Measurements from ENCODE around the gene PDLIM1. TPM values are rescaled to one million over a fixed set of nuclear protein-coding genes. Genes with fewer than 3 reads are reported as not detected.
A peak's percentile ranks its signal among the peaks of the same experiment; 100 is the strongest.

Gene PDLIM1
- polyA plus RNA-seq, 1 of the 3 experiments (the other 2 are of a cell fraction) = 97.2 TPM

DNA sequence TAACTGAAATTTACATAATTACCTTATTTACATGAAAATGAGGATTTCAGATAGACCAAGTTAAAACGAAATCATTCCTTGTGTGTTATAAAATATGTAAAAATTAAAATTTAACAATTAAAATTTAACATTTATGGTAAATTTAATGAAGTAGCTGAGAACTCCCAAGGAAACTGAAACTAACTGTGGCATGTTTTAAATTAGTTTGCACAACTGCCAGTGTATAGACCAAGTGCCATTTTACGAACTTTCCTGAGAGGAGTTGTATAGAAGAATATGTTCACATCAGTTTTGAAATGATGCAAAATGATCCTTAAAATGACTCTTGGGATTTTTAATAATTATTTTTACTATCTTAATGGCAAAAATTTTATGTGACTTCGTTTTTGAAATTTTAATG lies 23.6 kb downstream of the PDLIM1 start:
- Histone ChIP-seq H3K9me3 (no peaks in the 10 kb centered on the region), H3K4me1 (ENCODE audit: control insufficient read depth in 1 of 2, insufficient read depth in 2 of 2, low read depth in 1 of 2, low read length in 1 of 2) (peaks cover 5 to 8% of the 10 kb centered on the region in 2 experiments; a peak in 2 of 4 replicates)
- CTCF ChIA-PET = interaction anchor here (1.2 kb wide), 1 partner anchor 96 kb away, joined by 3 read pairs; no protein-coding TSS in a partner anchor

DNA sequence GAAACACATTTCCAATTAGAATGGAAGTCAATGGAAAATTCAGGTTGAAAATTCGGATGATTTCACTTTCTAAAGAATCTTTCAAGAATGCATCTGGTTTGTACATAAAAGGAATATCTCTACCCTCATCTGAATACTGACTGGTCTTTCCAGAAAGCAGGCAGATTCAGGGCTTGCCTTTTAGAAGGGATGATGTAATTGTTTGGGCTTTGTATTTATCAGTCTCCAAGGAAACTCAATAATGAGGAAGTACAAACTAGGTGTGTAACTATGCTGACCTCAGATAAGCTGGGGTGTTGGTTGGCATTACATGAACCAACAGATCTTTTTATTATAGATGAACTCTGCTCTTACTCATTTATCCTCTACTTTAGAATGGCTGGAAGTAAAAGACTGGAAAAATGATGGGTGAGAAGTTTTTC lies 24.1 kb downstream of the PDLIM1 start:
- Histone ChIP-seq H3K4me3 (ENCODE audit: low read depth in 2 of 2, low read length in 1 of 2) (no peak overlapping the region), H3K27me3 (ENCODE audit: insufficient read depth) (no peaks in the 10 kb centered on the region), H3F3A (replicated peaks; ENCODE audit: insufficient read depth) (no peaks in the 10 kb centered on the region), H3K27ac (ENCODE audit: low read depth in 2 of 2, low read length in 1 of 2) (peak overlapping the region in 1 of 2 experiments; percentile 84; a peak in 2 of 4 replicates), H4K20me1 (ENCODE audit: insufficient read depth) (no peaks in the 10 kb centered on the region), H3K9ac (peak overlapping the region; percentile 55), H3K4me1 (ENCODE audit: control insufficient read depth in 1 of 2, insufficient read depth in 2 of 2, low read depth in 1 of 2, low read length in 1 of 2) (peaks cover 5 to 8% of the 10 kb centered on the region in 2 experiments; a peak in 2 of 4 replicates), H2AFZ (ENCODE audit: low read depth) (no peak overlapping the region), H3K9me3 (no peaks in the 10 kb centered on the region), H3K36me3 (replicated peaks in 1 of 2; ENCODE audit: control insufficient read depth in 1 of 2, insufficient read depth in 2 of 2, low read length in 1 of 2) (peaks cover 3 to 32% of the 10 kb centered on the region in 2 experiments), H3K9me2 (no peaks in the 10 kb centered on the region), H3K4me2 (0 out of 2 replicates have a peak overlapping the region, but pooled peaks have one; percentile 17), H3K79me2 (ENCODE audit: insufficient read depth) (peaks cover 16% of the 10 kb centered on the region; the same call in 1 of the 2 replicates)
- WGBS (ENCODE audit: low lambda C conversion rate) = 4% methylated on average over 1 of the region's 1 CpG
- ChIA-PET POLR2A (no interaction called here), CTCF (interaction anchor here (1.2 to 4.7 kb wide), 2 partner anchors 24 to 97 kb away, joined by 3 to 17 read pairs; no protein-coding TSS in a partner anchor)
- TF ChIP-seq, protein P1, sequence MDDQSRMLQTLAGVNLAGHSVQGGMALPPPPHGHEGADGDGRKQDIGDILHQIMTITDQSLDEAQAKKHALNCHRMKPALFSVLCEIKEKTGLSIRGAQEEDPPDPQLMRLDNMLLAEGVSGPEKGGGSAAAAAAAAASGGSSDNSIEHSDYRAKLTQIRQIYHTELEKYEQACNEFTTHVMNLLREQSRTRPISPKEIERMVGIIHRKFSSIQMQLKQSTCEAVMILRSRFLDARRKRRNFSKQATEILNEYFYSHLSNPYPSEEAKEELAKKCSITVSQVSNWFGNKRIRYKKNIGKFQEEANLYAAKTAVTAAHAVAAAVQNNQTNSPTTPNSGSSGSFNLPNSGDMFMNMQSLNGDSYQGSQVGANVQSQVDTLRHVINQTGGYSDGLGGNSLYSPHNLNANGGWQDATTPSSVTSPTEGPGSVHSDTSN (IDR thresholded peaks at IDR 0.05) = peak; percentile 39
- peak; percentile 47 for TF ChIP-seq TCF12 (IDR thresholded peaks at IDR 0.05)
- peak in 1 of 2 experiments; percentile 53; a peak in 1 of 4 replicates for TF ChIP-seq EP300 (IDR thresholded peaks at IDR 0.05; ENCODE audit: borderline replicate concordance in 1 of 2, low read depth in 1 of 2, low read length in 1 of 2)
- peak; percentile 25; the same call in 1 of the 2 replicates for TF ChIP-seq JUND (IDR thresholded peaks at IDR 0.05)
- TF ChIP-seq FOXM1 (IDR thresholded peaks at IDR 0.05; ENCODE audit: low read depth) = no peak
- DNase-seq = peak; percentile 35

More for the DNA sequence above, 23.6 kb downstream of the PDLIM1 start:
- peaks cover 3 to 31% of the 10 kb centered on the region in 2 experiments for H3K36me3 ChIP-seq (replicated peaks in 1 of 2; ENCODE audit: control insufficient read depth in 1 of 2, insufficient read depth in 2 of 2, low read length in 1 of 2)
- peak overlapping the region; percentile 55; the same call in 1 of the 2 replicates for H3K9ac ChIP-seq
- WGBS (ENCODE audit: low lambda C conversion rate) = 86% methylated on average over 3 of the region's 3 CpGs
- H3K27me3 ChIP-seq (ENCODE audit: insufficient read depth) = no peaks in the 10 kb centered on the region
- no peak overlapping the region for H2AFZ ChIP-seq (ENCODE audit: low read depth)
- no peak overlapping the region for H3K4me2 ChIP-seq
- peaks cover 21% of the 10 kb centered on the region; the same call in 1 of the 2 replicates for H3K79me2 ChIP-seq (ENCODE audit: insufficient read depth)
- POLR2A ChIA-PET = no interaction called here
- H3F3A ChIP-seq (replicated peaks; ENCODE audit: insufficient read depth) = no peaks in the 10 kb centered on the region
- H3K4me3 ChIP-seq (ENCODE audit: low read depth in 2 of 2, low read length in 1 of 2) = no peak overlapping the region
- H4K20me1 ChIP-seq (ENCODE audit: insufficient read depth) = no peaks in the 10 kb centered on the region
- TF ChIP-seq GATA2 (CRISPR knock-in tag; IDR thresholded peaks at IDR 0.05) (no peak), EZH2phosphoT487 (IDR thresholded peaks at IDR 0.05; ENCODE audit: borderline replicate concordance, low read depth) (no peak), EP300 (IDR thresholded peaks at IDR 0.05; ENCODE audit: borderline replicate concordance in 1 of 2, low read depth in 1 of 2, low read length in 1 of 2) (no peak), GABPA (IDR thresholded peaks at IDR 0.05; ENCODE audit: low read depth) (no peak), FOSL2 (IDR thresholded peaks at IDR 0.05; ENCODE audit: borderline replicate concordance, low read depth) (no peak), CHD2 (IDR thresholded peaks at IDR 0.05; ENCODE audit: low read length, partially characterized antibody) (no peak), FOXM1 (IDR thresholded peaks at IDR 0.05; ENCODE audit: low read depth) (no peak), RXRA (IDR thresholded peaks at IDR 0.05; ENCODE audit: borderline replicate concordance, low read depth) (no peak), RAD21 (IDR thresholded peaks at IDR 0.05; ENCODE audit: low read length) (no peak), ELF1 (IDR thresholded peaks at IDR 0.05) (no peak)
- TF ChIP-seq, protein P1 (IDR thresholded peaks at IDR 0.05) = no peak
- TF ChIP-seq, protein P2, sequence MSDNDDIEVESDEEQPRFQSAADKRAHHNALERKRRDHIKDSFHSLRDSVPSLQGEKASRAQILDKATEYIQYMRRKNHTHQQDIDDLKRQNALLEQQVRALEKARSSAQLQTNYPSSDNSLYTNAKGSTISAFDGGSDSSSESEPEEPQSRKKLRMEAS (IDR thresholded peaks at IDR 0.05; ENCODE audit: low read depth) = no peak
- H3K27ac ChIP-seq (ENCODE audit: low read depth in 2 of 2, low read length in 1 of 2) = peak overlapping the region in 1 of 2 experiments; percentile 84; a peak in 2 of 4 replicates
- H3K9me2 ChIP-seq = no peaks in the 10 kb centered on the region
- DNase-seq = no peak

All from SK-N-SH (cell line).